GM23248 (cell line): Measurements from ENCODE around the gene ASB10. TPM values are rescaled to one million over a fixed set of nuclear protein-coding genes. Genes with fewer than 3 reads are reported as not detected.

Experiments
- DNase-seq: peaks from one replicate; pipeline ENCODE4 v3.0.0-alpha.2; 2015
- H2AFZ ChIP-seq: fragments of 200-600 bp; sonication (generic); 2 replicates; pipeline ENCODE4 v1.6.1; 2016; ENCODE audit warnings: antibody characterized with exemption
- H3F3A ChIP-seq: fragments of 200-600 bp; sonication (generic); 2 replicates; pipeline ENCODE4 v1.6.1; 2016; ENCODE audit warnings: mild to moderate bottlenecking, antibody characterized with exemption, mixed run types; ENCODE audit not compliant: insufficient read depth
- H3K27ac ChIP-seq: fragments of 200-600 bp; sonication (generic); 2 replicates; pipeline ENCODE4 v1.5.1; 2016; ENCODE audit warnings: mild to moderate bottlenecking
- H3K27me3 ChIP-seq: fragments of 200-600 bp; sonication (generic); replicated peaks from 2 replicates; pipeline ENCODE4 v1.6.1; 2016; ENCODE audit warnings: mild to moderate bottlenecking; ENCODE audit not compliant: insufficient read depth
- H3K36me3 ChIP-seq: fragments of 200-600 bp; sonication (generic); 2 replicates; pipeline ENCODE4 v1.6.1; 2016; ENCODE audit warnings: low read depth, mild to moderate bottlenecking
- H3K4me1 ChIP-seq: fragments of 200-600 bp; sonication (generic); 2 replicates; pipeline ENCODE4 v1.6.1; 2016; ENCODE audit warnings: mild to moderate bottlenecking; ENCODE audit not compliant: insufficient read depth
- H3K4me2 ChIP-seq: fragments of 200-600 bp; sonication (generic); one replicate; pipeline ENCODE4 v1.6.1; 2016; ENCODE audit warnings: mild to moderate bottlenecking; ENCODE audit not compliant: unreplicated experiment
- H3K4me3 ChIP-seq: fragments of 200-600 bp; sonication (generic); 2 replicates; pipeline ENCODE4 v1.5.1; 2016; ENCODE audit warnings: mild to moderate bottlenecking
- H3K79me2 ChIP-seq: fragments of 200-600 bp; sonication (generic); 2 replicates; pipeline ENCODE4 v1.6.1; 2016; ENCODE audit warnings: mild to moderate bottlenecking; ENCODE audit not compliant: insufficient read depth
- H3K9ac ChIP-seq: fragments of 200-600 bp; sonication (generic); 2 replicates; pipeline ENCODE4 v1.6.1; 2016; ENCODE audit warnings: mild to moderate bottlenecking
- H3K9me2 ChIP-seq: fragments of 200-600 bp; sonication (generic); 2 replicates; pipeline ENCODE4 v1.6.1; 2016; ENCODE audit warnings: mixed run types, mild to moderate bottlenecking, moderate library complexity; ENCODE audit not compliant: insufficient read depth
- H3K9me3 ChIP-seq: fragments of 200-600 bp; sonication (generic); one replicate; pipeline ENCODE4 v1.6.1; 2017; ENCODE audit warnings: low read depth
- H4K20me1 ChIP-seq: fragments of 200-600 bp; sonication (generic); 2 replicates; pipeline ENCODE4 v1.6.0; 2016; ENCODE audit not compliant: insufficient read depth
- EZH2 ChIP-seq: fragments of 200-600 bp; sonication (generic); IDR thresholded peaks from 2 replicates; pipeline ENCODE4 v1.6.1; 2018; ENCODE audit warnings: antibody characterized with exemption, mild to moderate bottlenecking; ENCODE audit not compliant: insufficient read depth, poor library complexity, severe bottlenecking
- EZH2phosphoT487 ChIP-seq: fragments of 200-600 bp; sonication (generic); IDR thresholded peaks from 2 replicates; pipeline ENCODE4 v1.6.1; 2018; ENCODE audit warnings: antibody characterized with exemption, moderate library complexity, mild to moderate bottlenecking, low read depth; ENCODE audit not compliant: insufficient read depth
- WGBS, 2 experiments: methylation state at CpG; one replicate each; pipeline ENCODE4 v1.1.6; 2015 to 2017; ENCODE audit warnings: low lambda C conversion rate in 2 of 2, low coverage in 1 of 2; ENCODE audit errors: missing lambda C conversion rate in 2 of 2; 5-methylcytosine and 5-hydroxymethylcytosine counted together
- in situ Hi-C: fragments of 300-500 bp; cut with MboI; formaldehyde crosslinking; loops from 2 replicates; pipeline ENCODE4 v1.15.0; 2020
- polyA plus RNA-seq: library from polyadenylated mRNA; unstranded; fragments of >200 nt; fragmentation: Nextera tagmentation; extraction: Ambion mirVana; gene quantifications from 2 replicates; pipeline ENCODE4 v1.2.1, GENCODE V29; 2016
- total RNA-seq: library from RNA; depleted of rRNA; stranded (reverse); fragments of >200 nt; shearing (Covaris generic); gene quantifications from 2 replicates; pipeline ENCODE4 v1.2.3, GENCODE V29; 2014

ASB10 gene
- total and polyA plus RNA-seq, 2 experiments from 2014 or later, result not detected

DNA sequence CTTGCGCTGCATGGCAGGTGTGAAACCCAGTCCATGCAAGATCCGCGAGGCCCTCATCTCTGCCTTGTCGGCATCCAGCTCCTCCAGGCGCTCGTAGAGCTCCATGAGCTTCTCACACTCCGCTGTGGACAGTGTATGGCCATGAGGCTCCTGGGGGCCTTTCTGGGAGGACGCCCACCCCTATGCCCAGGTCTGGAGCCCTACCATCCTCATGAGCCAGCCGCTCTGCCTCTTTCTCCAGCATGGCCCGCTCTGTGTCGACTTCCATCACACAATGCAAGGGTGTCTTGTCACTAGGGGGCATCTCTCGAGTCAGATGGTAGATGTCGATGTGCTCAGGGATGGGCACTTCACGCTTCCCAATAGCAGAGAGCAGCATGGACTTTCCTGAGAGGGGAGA lies 36.7 kb upstream of the ASB10 start:
- no peak overlapping the region for H3K4me3 ChIP-seq
- DNase-seq, result no peak
- TF ChIP-seq EZH2, result no peak
- no peaks in the 10 kb centered on the region for H3K9me2 ChIP-seq
- no peak overlapping the region for H3K4me2 ChIP-seq
- H3K79me2 ChIP-seq, result peaks cover 32% of the 10 kb centered on the region
- no peaks in the 10 kb centered on the region for H3K27me3 ChIP-seq
- H3K9ac ChIP-seq, result no peak overlapping the region
- H3F3A ChIP-seq, result peaks cover 13% of the 10 kb centered on the region
- no peak overlapping the region for H3K27ac ChIP-seq
- no peaks in the 10 kb centered on the region for H3K9me3 ChIP-seq
- H2AFZ ChIP-seq, result no peak overlapping the region
- peaks cover 21% of the 10 kb centered on the region for H3K4me1 ChIP-seq
- in situ Hi-C loops, result no loop called here
- 92 to 95% methylated on average over 14 of the region's 14 CpGs for WGBS, 2 experiments
- no peaks in the 10 kb centered on the region for H4K20me1 ChIP-seq
- peaks cover 43% of the 10 kb centered on the region for H3K36me3 ChIP-seq

DNA sequence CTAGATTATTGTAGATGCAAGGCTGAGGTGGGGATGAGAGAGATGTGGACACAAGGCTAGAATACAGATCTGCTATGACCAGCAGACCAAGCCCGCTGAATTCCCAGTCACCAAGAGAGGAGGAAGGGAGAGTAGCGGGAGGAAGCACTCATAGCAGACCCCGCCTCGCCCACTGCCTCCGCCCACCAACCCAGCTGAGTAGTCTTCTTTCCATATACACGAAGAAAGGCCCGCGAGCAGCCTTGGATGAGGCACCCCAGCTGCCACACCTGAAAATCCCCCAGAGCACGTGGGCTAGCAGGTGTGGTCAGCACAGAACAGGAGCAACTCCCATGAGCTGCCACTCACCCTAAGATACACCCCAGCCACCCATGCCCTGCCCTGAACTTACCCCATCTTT lies 31.1 kb upstream of the ASB10 start:
- H3K27me3 ChIP-seq, result no peaks in the 10 kb centered on the region
- H3K4me1 ChIP-seq, result no peaks in the 10 kb centered on the region
- H3K4me2 ChIP-seq, result no peak overlapping the region
- in situ Hi-C loops, result no loop called here
- WGBS, 2 experiments, result 98 to 100% methylated on average over 9 of the region's 9 CpGs
- DNase-seq, result no peak
- no peaks in the 10 kb centered on the region for H3K9me2 ChIP-seq
- H3K9me3 ChIP-seq, result no peaks in the 10 kb centered on the region
- no peak overlapping the region for H3K27ac ChIP-seq
- no peaks in the 10 kb centered on the region for H3K79me2 ChIP-seq
- no peaks in the 10 kb centered on the region for H3F3A ChIP-seq
- H4K20me1 ChIP-seq, result no peaks in the 10 kb centered on the region
- no peak overlapping the region for H3K9ac ChIP-seq
- H2AFZ ChIP-seq, result no peak overlapping the region
- TF ChIP-seq EZH2 (no peak), EZH2phosphoT487 (no peak)
- peaks cover 50% of the 10 kb centered on the region for H3K36me3 ChIP-seq
- H3K4me3 ChIP-seq, result no peak overlapping the region

DNA sequence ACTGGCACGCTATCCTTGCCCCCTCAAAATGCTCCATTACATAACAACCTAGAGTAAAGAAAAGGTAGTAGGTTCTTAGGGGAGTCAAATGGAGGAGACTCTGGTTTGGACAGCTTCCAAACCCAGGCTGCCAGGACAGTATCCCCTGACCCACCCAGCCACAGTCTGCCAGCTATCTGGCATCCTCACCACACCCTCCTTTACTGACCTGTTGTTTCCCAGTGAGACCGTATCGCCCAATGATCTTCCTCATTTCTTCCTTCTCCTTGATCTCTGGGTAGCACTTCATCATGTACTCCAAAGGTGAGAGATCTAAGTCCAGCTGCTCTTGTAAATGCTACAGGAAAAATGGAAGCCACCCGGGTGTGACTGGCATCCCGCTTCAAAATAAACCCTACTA lies 28.3 kb upstream of the ASB10 start:
- DNase-seq, result no peak
- WGBS, 2 experiments, result 97 to 100% methylated on average over 5 of the region's 5 CpGs
- no peaks in the 10 kb centered on the region for H4K20me1 ChIP-seq

DNA sequence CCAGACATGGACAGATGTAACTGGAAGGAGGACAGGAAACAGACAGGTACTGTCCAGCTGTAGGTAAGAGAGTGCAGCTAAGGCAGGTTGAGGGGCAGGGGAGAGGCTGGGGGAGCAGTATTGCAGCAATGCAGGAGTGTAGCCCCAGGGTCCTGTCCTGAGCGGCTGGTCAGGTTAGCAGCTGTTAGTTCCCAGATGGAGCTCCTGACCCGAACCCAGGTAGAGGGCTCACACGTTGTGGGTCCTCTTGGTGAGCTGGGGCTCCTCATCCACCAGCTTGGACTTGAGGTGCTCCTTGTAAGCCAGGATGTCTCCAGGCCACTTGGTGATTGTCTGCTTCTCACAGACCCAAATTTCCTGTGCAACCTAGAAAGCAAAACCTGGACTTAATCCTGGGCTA lies 26.8 kb upstream of the ASB10 start:
- H3F3A ChIP-seq, result peaks cover 5% of the 10 kb centered on the region; the same call in 1 of the 2 replicates
- WGBS, 2 experiments, result 72 to 76% methylated on average over 3 of the region's 3 CpGs
- H3K9ac ChIP-seq, result no peak overlapping the region
- no peak overlapping the region for H3K4me2 ChIP-seq
- no peak for DNase-seq
- no peaks in the 10 kb centered on the region for H3K9me2 ChIP-seq
- H4K20me1 ChIP-seq, result no peaks in the 10 kb centered on the region
- no peak overlapping the region for H3K27ac ChIP-seq
- peaks cover 24% of the 10 kb centered on the region; the same call in 1 of the 2 replicates for H3K36me3 ChIP-seq
- in situ Hi-C loops, result no loop called here
- H3K4me3 ChIP-seq, result no peak overlapping the region
- TF ChIP-seq EZH2 (no peak), EZH2phosphoT487 (no peak)
- no peak overlapping the region for H2AFZ ChIP-seq
- H3K4me1 ChIP-seq, result no peaks in the 10 kb centered on the region
- no peaks in the 10 kb centered on the region for H3K79me2 ChIP-seq
- no peaks in the 10 kb centered on the region for H3K27me3 ChIP-seq
- no peaks in the 10 kb centered on the region for H3K9me3 ChIP-seq

More for the DNA sequence above, 28.3 kb upstream of the ASB10 start:
- H3K27me3 ChIP-seq, result no peaks in the 10 kb centered on the region
- no peaks in the 10 kb centered on the region for H3K4me1 ChIP-seq
- peaks cover 32% of the 10 kb centered on the region; the same call in 1 of the 2 replicates for H3K36me3 ChIP-seq
- H3K9me3 ChIP-seq, result no peaks in the 10 kb centered on the region
- no peaks in the 10 kb centered on the region for H3K9me2 ChIP-seq
- H2AFZ ChIP-seq, result no peak overlapping the region
- H3F3A ChIP-seq, result peaks cover 5% of the 10 kb centered on the region; the same call in 1 of the 2 replicates
- in situ Hi-C loops, result no loop called here
- no peaks in the 10 kb centered on the region for H3K79me2 ChIP-seq
- H3K27ac ChIP-seq, result no peak overlapping the region
- no peak overlapping the region for H3K4me2 ChIP-seq
- H3K9ac ChIP-seq, result no peak overlapping the region
- H3K4me3 ChIP-seq, result no peak overlapping the region
- no peak for TF ChIP-seq EZH2
- TF ChIP-seq EZH2phosphoT487, result no peak

DNA sequence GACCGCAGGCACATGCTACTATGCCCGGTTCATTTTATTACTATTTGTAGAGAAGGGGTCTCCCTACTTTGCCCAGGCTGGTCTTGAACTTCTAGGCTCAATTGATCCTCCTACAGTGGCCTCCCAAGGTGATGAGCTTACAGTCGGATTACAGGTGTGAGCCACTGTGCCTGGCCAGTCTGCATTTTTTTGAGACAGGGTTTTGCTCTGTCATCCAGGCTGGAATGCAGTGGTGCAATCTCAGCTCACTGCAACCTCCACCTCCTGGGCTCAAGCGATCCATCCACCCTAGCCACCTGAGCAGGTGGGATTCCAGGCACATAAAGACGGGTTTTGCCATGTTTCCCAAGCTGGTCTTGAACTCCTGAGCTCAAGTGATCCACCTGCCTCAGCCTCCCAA lies 25.6 kb upstream of the ASB10 start:
- WGBS, 2 experiments, result 80 to 85% methylated on average over 5 of the region's 5 CpGs
- Histone ChIP-seq H3K4me3 (no peak overlapping the region), H3F3A (peaks cover 5% of the 10 kb centered on the region; the same call in 1 of the 2 replicates), H3K4me2 (no peak overlapping the region), H3K36me3 (peaks cover 20% of the 10 kb centered on the region; the same call in 1 of the 2 replicates), H3K9ac (no peak overlapping the region), H3K27me3 (no peaks in the 10 kb centered on the region; the same call in 1 of the 2 replicates), H3K79me2 (no peaks in the 10 kb centered on the region), H3K9me3 (no peaks in the 10 kb centered on the region), H3K27ac (no peak overlapping the region), H3K9me2 (no peaks in the 10 kb centered on the region), H2AFZ (no peak overlapping the region), H3K4me1 (no peaks in the 10 kb centered on the region), H4K20me1 (no peaks in the 10 kb centered on the region)
- TF ChIP-seq EZH2, result no peak
- TF ChIP-seq EZH2phosphoT487, result no peak
- no peak for DNase-seq
- in situ Hi-C loops, result no loop called here
